ENCODE measurements around the gene HOMER3. TPM values are rescaled to one million over a fixed set of nuclear protein-coding genes. Genes with fewer than 3 reads are reported as not detected.

HOMER3 gene
- total RNA-seq, 1 experiment from 2014 or later = 104 TPM

DNA sequence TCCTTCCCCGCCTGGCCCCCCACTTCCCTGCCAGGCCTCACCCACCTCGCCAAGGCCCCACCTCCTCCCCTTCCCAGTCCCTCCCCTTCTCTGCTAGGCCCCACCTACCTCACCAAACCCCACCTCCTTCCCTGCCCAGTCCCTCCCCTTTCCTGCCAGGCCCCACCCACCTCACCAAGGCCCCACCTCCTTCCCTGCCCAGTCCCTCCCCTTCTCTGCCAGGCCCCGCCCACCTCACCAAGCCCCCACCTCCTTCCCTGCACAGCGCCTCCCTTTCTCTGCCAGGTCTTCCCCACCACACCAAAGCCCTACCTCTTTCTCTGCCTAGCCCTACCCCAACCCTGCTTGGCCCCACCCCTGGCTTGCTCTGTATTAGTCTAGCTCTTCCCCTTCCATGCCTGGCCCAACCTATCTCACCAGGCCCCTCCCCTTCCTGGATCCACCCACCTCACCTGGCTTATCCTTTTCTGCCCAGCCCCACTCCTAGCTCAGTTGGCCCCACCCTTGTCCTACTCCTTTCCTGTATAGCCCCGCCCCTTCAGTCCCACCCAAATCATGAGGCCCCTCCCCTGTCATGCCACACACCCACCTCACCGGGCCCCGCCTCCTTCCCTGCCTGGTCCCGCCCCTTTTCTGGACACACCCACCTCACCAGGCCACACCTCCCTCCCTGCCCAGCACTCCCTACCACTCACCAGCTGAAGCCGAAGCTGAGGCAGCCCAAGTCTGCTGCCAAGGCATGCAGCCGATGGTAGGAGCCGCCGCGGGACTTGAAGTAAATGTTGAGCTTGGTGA lies 61.2 kb downstream of the HOMER3 start:
- peak; percentile 27 for DNase-seq (ENCODE audit: low spot score)

Other genes with a start within 250 kb of the HOMER3 start
- not detected in 2 replicates for gene COMP, start 149.9 kb downstream of the HOMER3 start, total RNA-seq (2014; rRNA removed; shearing (Covaris generic))
- 40.3 and 56.4 TPM in 2 replicates for gene UPF1, start 109.3 kb downstream of the HOMER3 start, total RNA-seq (2014; rRNA removed; shearing (Covaris generic))
- 3.1 and 5.3 TPM in 2 replicates for gene CERS1, start 45.1 kb downstream of the HOMER3 start, total RNA-seq (2014; rRNA removed; shearing (Covaris generic))
- 429 and 452 TPM in 2 replicates for gene COPE, start 21.8 kb downstream of the HOMER3 start, total RNA-seq (2014; rRNA removed; shearing (Covaris generic))
- gene DDX49, start 21.5 kb downstream of the HOMER3 start, total RNA-seq (2014; rRNA removed; shearing (Covaris generic)) = 65.7 and 73.6 TPM in 2 replicates
- 47.7 and 48.9 TPM in 2 replicates for gene SUGP2, start 92.3 kb upstream of the HOMER3 start, total RNA-seq (2014; rRNA removed; shearing (Covaris generic))
- 77.1 and 79.5 TPM in 2 replicates for gene ARMC6, start 92.4 kb upstream of the HOMER3 start, total RNA-seq (2014; rRNA removed; shearing (Covaris generic))
- 4.0 and 5.0 TPM in 2 replicates for gene SLC25A42, start 122.8 kb upstream of the HOMER3 start, total RNA-seq (2014; rRNA removed; shearing (Covaris generic))
- gene TMEM161A, start 197.3 kb upstream of the HOMER3 start, total RNA-seq (2014; rRNA removed; shearing (Covaris generic)) = 29.1 and 31.5 TPM in 2 replicates
- not detected in 2 replicates for gene MEF2B, start 229.0 kb upstream of the HOMER3 start, total RNA-seq (2014; rRNA removed; shearing (Covaris generic))